Tibial nerve (tissue), 4 donors: Measurements from ENCODE around the gene A4GALT. TPM values are rescaled to one million over a fixed set of nuclear protein-coding genes. Genes with fewer than 3 reads are reported as not detected.
"Not testable (repeated sequence)": the region's sequence is repeated elsewhere in the genome, so short reads cannot be mapped to it uniquely, and the experiment has no call there.

Source experiments
- DNase-seq, 2 donors: peaks; one replicate each; pipeline ENCODE4 v3.0.0-alpha.2; 2019; ENCODE audit warnings: low spot score in 2 of 2
- H3K27ac ChIP-seq, 4 donors: fragments of 200-600 bp; sonication (generic) in 3 of 4; one replicate each; pipeline ENCODE4 v1.5.1; 2017 to 2019; ENCODE audit warnings: mild to moderate bottlenecking in 1 of 4
- H3K27me3 ChIP-seq, 2 donors: fragments of 200-600 bp; sonication (generic) in 1 of 2; one replicate each; pipeline versions ENCODE4 v1.5.1 to v1.6.0; 2017 to 2019
- H3K36me3 ChIP-seq, 3 donors: fragments of 200-600 bp; sonication (generic); one replicate each; pipeline ENCODE4 v1.5.1; 2018 to 2019
- H3K4me1 ChIP-seq, 4 donors: fragments of 200-600 bp; sonication (generic) in 3 of 4; one replicate each; pipeline ENCODE4 v1.5.1; 2017 to 2019
- H3K4me3 ChIP-seq, 4 donors: fragments of 200-600 bp; sonication (generic) in 3 of 4; one replicate each; pipeline ENCODE4 v1.5.1; 2017 to 2019; ENCODE audit warnings: mild to moderate bottlenecking in 1 of 4, moderate library complexity in 1 of 4
- H3K9me3 ChIP-seq, 4 donors: fragments of 200-600 bp; sonication (generic) in 3 of 4; one replicate each; pipeline ENCODE4 v1.5.1; 2017 to 2019
- EP300 ChIP-seq, 2 donors: sonication (generic); formaldehyde crosslinking; IDR thresholded peaks; one replicate each; pipeline ENCODE4 v1.6.1; 2017; ENCODE audit warnings: antibody characterized with exemption in 2 of 2, mild to moderate bottlenecking in 1 of 2
- POLR2A ChIP-seq, 2 donors: fragments of 450-650 bp; IDR thresholded peaks; one replicate each; pipeline ENCODE4 v1.6.1; 2017; ENCODE audit warnings: antibody characterized with exemption in 2 of 2, mild to moderate bottlenecking in 2 of 2, moderate library complexity in 2 of 2
- whole genome bisulfite sequencing, 2 donors: methylation state at CpG; one replicate each; pipeline ENCODE4 v1.1.5; 2018; 5-methylcytosine and 5-hydroxymethylcytosine counted together
- total RNA-seq, 4 donors: library from RNA; depleted of rRNA; stranded (reverse); fragments of >200 nt; gene quantifications; one replicate each; pipeline ENCODE4 v1.1.0, GENCODE V29; 2016
- TF ChIP-seq, protein P1 (sequence below), 5 experiments: fragments of 200-600 bp in 3 of 5; fragments of 450-650 bp in 2 of 5; sonication (generic) in 3 of 5; IDR thresholded peaks; one replicate each; pipeline ENCODE4 v1.5.1; 2016 to 2019; ENCODE audit warnings: antibody characterized with exemption in 5 of 5, mild to moderate bottlenecking in 3 of 5, moderate library complexity in 2 of 5

A4GALT gene
- total RNA-seq, 4 donors from 2014 or later = 73.0 to 146 (median 99.0) TPM

- Histone ChIP-seq H3K4me1 (peaks cover 0 to 26% (median 0%) of the 10 kb centered on the region in 4 donors), H3K4me3 (no peak overlapping the region), H3K9me3 (no peaks in the 10 kb centered on the region), H3K27ac (peak overlapping the region in 2 of 4 donors; percentile 40 to 80), H3K27me3 (no peaks in the 10 kb centered on the region), H3K36me3 (no peaks in the 10 kb centered on the region)
- DNase-seq = peak in 1 of 2 donors; percentile 62
- 76 to 80% methylated on average over 23 of the region's 23 CpGs for WGBS, 2 donors
- TF ChIP-seq EP300 (IDR thresholded peaks at IDR 0.05) = peak in 1 of 2 donors; percentile 55
- TF ChIP-seq, protein P1, sequence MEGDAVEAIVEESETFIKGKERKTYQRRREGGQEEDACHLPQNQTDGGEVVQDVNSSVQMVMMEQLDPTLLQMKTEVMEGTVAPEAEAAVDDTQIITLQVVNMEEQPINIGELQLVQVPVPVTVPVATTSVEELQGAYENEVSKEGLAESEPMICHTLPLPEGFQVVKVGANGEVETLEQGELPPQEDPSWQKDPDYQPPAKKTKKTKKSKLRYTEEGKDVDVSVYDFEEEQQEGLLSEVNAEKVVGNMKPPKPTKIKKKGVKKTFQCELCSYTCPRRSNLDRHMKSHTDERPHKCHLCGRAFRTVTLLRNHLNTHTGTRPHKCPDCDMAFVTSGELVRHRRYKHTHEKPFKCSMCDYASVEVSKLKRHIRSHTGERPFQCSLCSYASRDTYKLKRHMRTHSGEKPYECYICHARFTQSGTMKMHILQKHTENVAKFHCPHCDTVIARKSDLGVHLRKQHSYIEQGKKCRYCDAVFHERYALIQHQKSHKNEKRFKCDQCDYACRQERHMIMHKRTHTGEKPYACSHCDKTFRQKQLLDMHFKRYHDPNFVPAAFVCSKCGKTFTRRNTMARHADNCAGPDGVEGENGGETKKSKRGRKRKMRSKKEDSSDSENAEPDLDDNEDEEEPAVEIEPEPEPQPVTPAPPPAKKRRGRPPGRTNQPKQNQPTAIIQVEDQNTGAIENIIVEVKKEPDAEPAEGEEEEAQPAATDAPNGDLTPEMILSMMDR (IDR thresholded peaks at IDR 0.05) = peak in 1 of 5 experiments; percentile 9
- no peak for TF ChIP-seq POLR2A (IDR thresholded peaks at IDR 0.05)
Measured at GRCh38 chr22:42758931-42759629, 38.4 kb upstream of the A4GALT start.

DNA sequence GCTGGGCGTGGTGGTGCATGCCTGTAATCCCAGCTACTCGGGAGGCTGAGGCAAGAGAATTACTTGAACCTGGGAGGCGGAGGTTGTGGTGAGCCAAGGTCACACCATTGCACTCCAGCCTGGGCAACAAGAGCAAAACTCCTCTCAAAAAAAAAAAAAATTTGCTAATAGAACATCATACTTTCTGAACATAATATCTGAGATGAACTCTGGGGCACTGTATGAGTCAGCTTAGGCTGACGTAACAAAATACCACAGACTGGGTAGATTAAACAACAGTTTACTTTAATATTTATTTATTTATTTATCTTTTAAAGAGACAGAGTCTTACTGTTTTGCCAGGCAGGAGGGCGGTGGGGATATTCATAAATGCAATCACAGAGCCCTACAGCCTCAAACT, 34.9 kb upstream of the A4GALT start:
- DNase-seq, H3K27me3 ChIP-seq, H3K36me3 ChIP-seq, H3K9me3 ChIP-seq, H3K4me3 ChIP-seq: not testable (repeated sequence)
- 50 to 59% methylated on average over 5 of the region's 5 CpGs for WGBS, 2 donors
- Histone ChIP-seq H3K27ac (peak overlapping the region in 1 of 4 donors; percentile 37), H3K4me1 (peaks cover 0 to 43% (median 8%) of the 10 kb centered on the region in 4 donors)

DNA sequence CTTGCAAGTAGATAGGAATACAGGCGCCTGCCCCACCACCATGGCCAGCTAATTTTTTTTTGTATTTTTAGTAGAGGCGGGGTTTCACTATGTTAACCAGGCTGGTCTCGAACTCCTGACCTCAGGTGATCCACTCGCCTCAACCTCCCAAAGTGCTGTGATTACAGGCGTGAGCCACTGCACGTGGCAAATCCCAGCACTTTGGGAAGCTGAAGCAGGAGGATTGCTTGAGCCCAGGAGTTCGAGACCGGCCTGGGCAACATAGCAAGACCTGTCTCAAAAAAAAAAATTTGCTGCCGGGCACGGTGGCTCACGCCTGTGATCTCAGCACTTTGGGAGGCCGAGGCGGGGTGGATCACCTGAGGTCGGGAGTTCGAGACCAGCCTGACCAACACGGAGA, 34.5 kb upstream of the A4GALT start:
- peaks cover 0 to 43% (median 8%) of the 10 kb centered on the region in 4 donors for H3K4me1 ChIP-seq
- not testable (repeated sequence) for H3K27ac ChIP-seq, H3K27me3 ChIP-seq, DNase-seq, H3K36me3 ChIP-seq, H3K4me3 ChIP-seq, H3K9me3 ChIP-seq
- 89 to 91% methylated on average over 16 of the region's 16 CpGs for WGBS, 2 donors

DNA sequence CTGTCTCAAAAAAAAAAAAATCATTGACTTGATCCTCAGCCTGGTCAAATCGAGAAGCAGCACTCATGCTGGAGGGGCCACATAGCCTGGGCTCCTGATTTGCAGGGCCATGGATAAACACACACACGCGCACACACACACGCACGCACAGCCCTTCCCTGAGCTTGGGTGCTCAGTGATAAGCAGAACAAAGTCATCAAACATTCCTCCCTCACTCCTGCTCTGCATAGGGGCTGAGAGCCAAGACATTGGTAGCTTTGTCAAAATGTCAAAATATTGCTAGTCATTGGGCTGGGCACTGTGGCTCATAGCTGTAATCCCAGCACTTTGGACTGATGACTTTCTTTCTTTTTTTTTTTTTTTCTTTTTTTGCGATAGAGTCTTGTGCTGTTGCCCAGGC, 34.0 kb upstream of the A4GALT start:
- no peak for TF ChIP-seq EP300 (IDR thresholded peaks at IDR 0.05)
- TF ChIP-seq, protein P1 (IDR thresholded peaks at IDR 0.05) = no peak
- no peak for TF ChIP-seq POLR2A (IDR thresholded peaks at IDR 0.05)
- H3K4me3 ChIP-seq = no peak overlapping the region
- H3K4me1 ChIP-seq = peaks cover 0 to 44% (median 8%) of the 10 kb centered on the region in 4 donors
- H3K9me3 ChIP-seq = no peaks in the 10 kb centered on the region
- no peaks in the 10 kb centered on the region for H3K36me3 ChIP-seq
- 32 to 38% methylated on average over 6 of the region's 6 CpGs for WGBS, 2 donors
- peak overlapping the region in 1 of 4 donors; percentile 8 for H3K27ac ChIP-seq
- DNase-seq = no peak
- no peaks in the 10 kb centered on the region for H3K27me3 ChIP-seq

GRCh38 chr22:42752912-42753311, 32.2 kb upstream of the A4GALT start:
- peaks cover 0 to 59% (median 8%) of the 10 kb centered on the region in 4 donors for H3K4me1 ChIP-seq
- TF ChIP-seq, protein P1 (IDR thresholded peaks at IDR 0.05) = no peak
- TF ChIP-seq POLR2A (IDR thresholded peaks at IDR 0.05) (no peak), EP300 (IDR thresholded peaks at IDR 0.05) (no peak)
- no peaks in the 10 kb centered on the region for H3K36me3 ChIP-seq
- H3K9me3 ChIP-seq = no peaks in the 10 kb centered on the region
- H3K27me3 ChIP-seq = no peaks in the 10 kb centered on the region
- H3K27ac ChIP-seq = peak overlapping the region in 3 of 4 donors; percentile 67 to 84 (median 83)
- H3K4me3 ChIP-seq = no peak overlapping the region
- no peak for DNase-seq
- WGBS, 2 donors = 79 to 85% methylated on average over 7 of the region's 7 CpGs

DNA sequence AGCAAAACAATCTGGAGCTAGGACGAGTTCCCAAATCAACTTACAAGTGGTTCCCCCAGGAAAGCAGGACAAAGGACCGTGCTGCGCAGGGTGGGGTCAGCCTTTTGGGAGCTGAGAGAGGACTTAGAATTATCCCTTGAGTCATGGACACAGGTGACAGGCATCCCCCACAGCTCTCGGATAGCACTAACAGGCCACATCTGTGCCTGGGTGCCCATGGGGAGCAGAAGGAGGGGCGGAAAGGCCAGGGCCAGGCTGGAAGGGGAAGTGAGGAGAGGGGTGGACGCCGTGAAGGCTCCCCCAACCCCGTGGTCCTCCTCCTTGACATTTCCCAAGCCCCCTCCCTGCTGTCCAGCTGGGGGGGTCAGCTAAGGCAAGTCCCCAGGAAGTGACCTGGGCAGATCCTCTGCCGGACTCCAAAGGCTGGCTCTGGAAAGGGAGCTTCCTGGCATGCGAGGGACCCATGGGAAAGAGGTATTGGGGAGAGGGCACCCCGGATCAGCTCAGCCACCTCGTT, 31.6 kb upstream of the A4GALT start:
- Histone ChIP-seq H3K27me3 (no peaks in the 10 kb centered on the region), H3K4me1 (peaks cover 0 to 65% (median 8%) of the 10 kb centered on the region in 4 donors)

GRCh38 chr22:42750421-42750820, 29.8 kb upstream of the A4GALT start:
- H3K27ac ChIP-seq, DNase-seq, H3K9me3 ChIP-seq, H3K36me3 ChIP-seq, H3K4me3 ChIP-seq, H3K27me3 ChIP-seq: not testable (repeated sequence)
- WGBS, 2 donors = 70 to 73% methylated on average over 20 to 22 of the region's 28 CpGs
- peaks cover 0 to 59% (median 8%) of the 10 kb centered on the region in 4 donors for H3K4me1 ChIP-seq

More for the DNA sequence above, 31.6 kb upstream of the A4GALT start:
- Histone ChIP-seq H3K36me3 (no peaks in the 10 kb centered on the region), H3K4me3 (no peak overlapping the region), H3K27ac (peak overlapping the region; percentile 25 to 84 (median 75)), H3K9me3 (no peaks in the 10 kb centered on the region)
- no peak for DNase-seq
- WGBS, 2 donors = 39 to 54% methylated on average over 11 to 12 of the region's 12 CpGs
- TF ChIP-seq, protein P1 (IDR thresholded peaks at IDR 0.05) = no peak
- TF ChIP-seq EP300 (IDR thresholded peaks at IDR 0.05) (no peak), POLR2A (IDR thresholded peaks at IDR 0.05) (no peak)
